ENCODE data around the gene TBXA2R.
"Not testable (repeated sequence)": the region's sequence is repeated elsewhere in the genome, so short reads cannot be mapped to it uniquely, and the experiment has no call there.

Gene TBXA2R

DNA sequence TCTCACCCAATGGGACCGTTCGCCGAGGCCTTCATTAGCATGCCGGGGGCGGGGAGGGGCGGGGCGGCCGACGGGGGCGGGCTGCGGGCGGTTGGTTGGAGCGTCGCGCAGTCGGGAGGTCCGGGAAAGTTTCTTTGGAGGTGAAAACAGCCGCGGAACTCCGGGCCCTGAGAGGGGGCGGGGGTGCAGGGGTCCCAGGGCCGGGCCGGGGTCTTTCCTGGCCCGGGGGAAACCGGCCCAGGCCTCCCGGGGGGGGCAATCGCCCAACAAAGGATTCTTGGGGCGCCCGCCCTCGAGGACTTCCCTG lies 33.9 kb downstream of the TBXA2R start, which contains the start of gene HMG20B:
Gene HMG20B (plus strand): TSS at position 90 of the 307 bp plus-strand sequence. CDS start 366 bp downstream, outside the sequence.
- ATAC-seq (ENCODE audit: low read depth) (no peak), DNase-seq (ENCODE audit: low spot score) (no peak)
- no peaks in the 10 kb centered on the region for H3K27me3 ChIP-seq (ENCODE audit: insufficient read depth, poor library complexity, severe bottlenecking)
- H3K4me3 ChIP-seq (ENCODE audit: severe bottlenecking), result peak within 1 kb of the TSS; percentile 94
- peaks cover 2% of the 10 kb centered on the region for H3K4me1 ChIP-seq (ENCODE audit: insufficient read depth, poor library complexity, severe bottlenecking)
- H3K27ac ChIP-seq (ENCODE audit: poor library complexity, severe bottlenecking), result peak within 1 kb of the TSS; percentile 61
- TF ChIP-seq, protein P1, sequence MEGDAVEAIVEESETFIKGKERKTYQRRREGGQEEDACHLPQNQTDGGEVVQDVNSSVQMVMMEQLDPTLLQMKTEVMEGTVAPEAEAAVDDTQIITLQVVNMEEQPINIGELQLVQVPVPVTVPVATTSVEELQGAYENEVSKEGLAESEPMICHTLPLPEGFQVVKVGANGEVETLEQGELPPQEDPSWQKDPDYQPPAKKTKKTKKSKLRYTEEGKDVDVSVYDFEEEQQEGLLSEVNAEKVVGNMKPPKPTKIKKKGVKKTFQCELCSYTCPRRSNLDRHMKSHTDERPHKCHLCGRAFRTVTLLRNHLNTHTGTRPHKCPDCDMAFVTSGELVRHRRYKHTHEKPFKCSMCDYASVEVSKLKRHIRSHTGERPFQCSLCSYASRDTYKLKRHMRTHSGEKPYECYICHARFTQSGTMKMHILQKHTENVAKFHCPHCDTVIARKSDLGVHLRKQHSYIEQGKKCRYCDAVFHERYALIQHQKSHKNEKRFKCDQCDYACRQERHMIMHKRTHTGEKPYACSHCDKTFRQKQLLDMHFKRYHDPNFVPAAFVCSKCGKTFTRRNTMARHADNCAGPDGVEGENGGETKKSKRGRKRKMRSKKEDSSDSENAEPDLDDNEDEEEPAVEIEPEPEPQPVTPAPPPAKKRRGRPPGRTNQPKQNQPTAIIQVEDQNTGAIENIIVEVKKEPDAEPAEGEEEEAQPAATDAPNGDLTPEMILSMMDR (IDR thresholded peaks at IDR 0.05; ENCODE audit: poor library complexity, severe bottlenecking), result no peak
- H3K9me3 ChIP-seq (ENCODE audit: severe bottlenecking), result no peaks in the 10 kb centered on the region
- peaks cover 15% of the 10 kb centered on the region for H3K36me3 ChIP-seq (ENCODE audit: low read depth)

DNA sequence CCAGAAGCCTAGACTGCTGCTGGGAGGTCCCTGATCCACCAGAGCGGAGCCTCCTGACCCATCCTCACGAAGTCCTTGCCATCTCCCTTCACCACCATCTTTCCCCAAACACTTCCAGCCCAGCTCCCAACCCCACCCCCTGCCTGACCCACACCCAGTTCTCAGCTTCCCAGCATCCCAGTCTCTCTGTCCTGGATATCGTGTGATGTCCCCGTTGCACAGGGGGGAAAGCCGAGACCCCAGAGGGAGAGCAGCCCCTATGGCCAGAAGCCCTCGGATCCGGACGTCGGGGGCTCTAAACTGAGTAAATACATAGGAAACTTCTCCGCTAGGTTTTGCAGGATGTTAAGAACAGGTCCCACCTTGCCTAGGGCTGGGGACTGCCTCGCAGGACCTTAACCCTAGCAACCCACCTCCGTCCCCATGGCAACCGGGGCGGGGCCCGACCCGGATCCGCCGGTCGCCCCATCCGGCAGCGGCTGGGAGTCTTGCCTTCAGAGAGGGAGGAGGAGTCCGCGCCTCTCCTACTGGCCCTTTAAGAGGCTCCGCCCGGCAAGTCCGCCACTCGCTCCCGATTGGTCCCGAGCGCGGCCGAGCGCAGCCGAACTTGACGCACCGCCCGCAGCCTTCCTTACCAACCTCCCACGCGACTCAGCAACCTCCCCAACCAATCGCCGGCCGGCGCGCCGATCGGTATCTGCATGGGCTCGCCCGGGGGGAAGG lies 34.4 kb downstream of the TBXA2R start:
- H3K4me1 ChIP-seq (ENCODE audit: insufficient read depth, poor library complexity, severe bottlenecking), result peaks cover 2% of the 10 kb centered on the region
- peak overlapping the region; percentile 61 for H3K27ac ChIP-seq (ENCODE audit: poor library complexity, severe bottlenecking)
- no peaks in the 10 kb centered on the region for H3K9me3 ChIP-seq (ENCODE audit: severe bottlenecking)
- DNase-seq (ENCODE audit: low spot score) (peak; percentile 99), ATAC-seq (ENCODE audit: low read depth) (peak; percentile 92)
- H3K36me3 ChIP-seq (ENCODE audit: low read depth), result peaks cover 15% of the 10 kb centered on the region
- H3K27me3 ChIP-seq (ENCODE audit: insufficient read depth, poor library complexity, severe bottlenecking), result no peaks in the 10 kb centered on the region
- TF ChIP-seq, protein P1 (IDR thresholded peaks at IDR 0.05; ENCODE audit: poor library complexity, severe bottlenecking), result no peak
- H3K4me3 ChIP-seq (ENCODE audit: severe bottlenecking), result peak overlapping the region; percentile 33

DNA sequence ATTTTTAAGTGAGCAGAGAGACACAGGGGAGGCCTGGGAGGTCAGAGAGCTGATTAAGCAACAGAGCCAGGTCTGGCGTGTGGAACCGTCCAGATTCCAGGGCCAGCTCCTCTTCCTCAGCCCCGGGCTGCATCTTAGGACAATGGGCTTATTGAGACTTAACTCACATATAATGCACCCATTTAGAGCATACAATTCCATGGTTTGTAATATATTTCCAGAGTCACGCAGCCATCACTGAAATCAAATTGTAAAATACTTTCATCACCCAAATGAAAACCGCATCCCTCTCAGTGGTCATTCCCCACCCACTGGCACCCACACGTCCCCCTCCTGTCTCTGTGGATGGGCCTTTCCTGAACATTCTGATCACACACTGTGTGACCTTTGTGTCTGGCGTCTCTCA lies 36.1 kb downstream of the TBXA2R start:
- no peaks in the 10 kb centered on the region for H3K27me3 ChIP-seq (ENCODE audit: insufficient read depth, poor library complexity, severe bottlenecking)
- H3K4me3 ChIP-seq (ENCODE audit: severe bottlenecking), result no peak overlapping the region
- DNase-seq (ENCODE audit: low spot score) (no peak), ATAC-seq (ENCODE audit: low read depth) (no peak)
- peaks cover 2% of the 10 kb centered on the region for H3K4me1 ChIP-seq (ENCODE audit: insufficient read depth, poor library complexity, severe bottlenecking)
- H3K27ac ChIP-seq (ENCODE audit: poor library complexity, severe bottlenecking), result no peak overlapping the region
- H3K36me3 ChIP-seq (ENCODE audit: low read depth), result peaks cover 14% of the 10 kb centered on the region
- TF ChIP-seq, protein P1 (IDR thresholded peaks at IDR 0.05; ENCODE audit: poor library complexity, severe bottlenecking), result no peak
- no peaks in the 10 kb centered on the region for H3K9me3 ChIP-seq (ENCODE audit: severe bottlenecking)

DNA sequence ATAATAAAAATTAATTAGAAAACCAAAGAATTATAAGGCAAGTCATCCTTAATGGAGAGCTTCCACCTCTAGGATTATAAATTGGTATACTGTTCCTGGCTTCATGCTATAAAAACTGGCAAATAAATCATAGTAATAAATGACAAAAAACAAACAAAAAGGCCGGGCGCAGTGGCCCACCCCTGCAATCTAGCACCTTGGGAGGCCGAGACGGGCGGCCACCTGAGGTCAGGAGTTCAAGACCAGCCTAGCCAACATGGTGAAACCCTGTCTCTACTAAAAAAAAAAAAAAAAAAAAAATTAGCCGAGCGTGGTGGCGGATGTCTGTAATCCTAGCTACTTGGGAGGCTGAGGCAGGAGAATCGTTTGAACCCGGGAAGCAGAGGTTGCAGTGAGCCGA lies 36.6 kb downstream of the TBXA2R start:
- H3K27ac ChIP-seq (ENCODE audit: poor library complexity, severe bottlenecking); DNase-seq (ENCODE audit: low spot score); H3K9me3 ChIP-seq (ENCODE audit: severe bottlenecking); H3K36me3 ChIP-seq (ENCODE audit: low read depth); H3K4me3 ChIP-seq (ENCODE audit: severe bottlenecking); H3K4me1 ChIP-seq (ENCODE audit: insufficient read depth, poor library complexity, severe bottlenecking); ATAC-seq (ENCODE audit: low read depth); H3K27me3 ChIP-seq (ENCODE audit: insufficient read depth, poor library complexity, severe bottlenecking): not testable (repeated sequence)

DNA sequence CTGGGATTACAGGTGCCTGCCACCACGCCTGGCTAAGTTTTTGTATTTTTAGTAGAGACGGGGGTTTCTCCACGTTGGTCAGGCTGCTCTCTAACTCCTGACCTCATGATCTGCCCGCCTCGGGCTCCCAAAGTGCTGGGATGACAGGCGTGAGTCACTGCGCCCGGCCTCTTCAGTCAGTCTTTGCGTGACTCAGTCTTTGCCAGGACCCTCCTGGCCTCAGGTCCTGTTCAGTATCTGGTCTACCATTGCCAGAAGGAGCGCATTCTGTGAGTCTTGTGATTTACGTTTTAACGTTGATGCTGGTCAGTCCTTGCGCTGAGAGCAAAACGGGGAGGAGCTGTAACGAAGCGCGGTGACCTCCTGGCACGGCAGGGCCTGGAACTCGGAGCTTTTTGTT lies 41.5 kb downstream of the TBXA2R start:
- no peak overlapping the region for H3K4me3 ChIP-seq (ENCODE audit: severe bottlenecking)
- H3K4me1 ChIP-seq (ENCODE audit: insufficient read depth, poor library complexity, severe bottlenecking), result peaks cover 8% of the 10 kb centered on the region
- no peaks in the 10 kb centered on the region for H3K27me3 ChIP-seq (ENCODE audit: insufficient read depth, poor library complexity, severe bottlenecking)
- no peak overlapping the region for H3K27ac ChIP-seq (ENCODE audit: poor library complexity, severe bottlenecking)
- no peak for DNase-seq (ENCODE audit: low spot score)
- no peaks in the 10 kb centered on the region for H3K9me3 ChIP-seq (ENCODE audit: severe bottlenecking)
- TF ChIP-seq, protein P1 (IDR thresholded peaks at IDR 0.05; ENCODE audit: poor library complexity, severe bottlenecking), result no peak
- ATAC-seq (ENCODE audit: low read depth), result 0 out of 3 replicates have a peak, but pooled peaks have one; percentile 35
- H3K36me3 ChIP-seq (ENCODE audit: low read depth), result no peaks in the 10 kb centered on the region
